Stimulated activated CD8-positive, alpha-beta memory T cell treated with anti-CD3 and anti-CD28 coated beads, Interleukin-12 subunit alpha, Interleukin-12 subunit beta, amount 100 ng/mL, for 1 hour (primary cell): ENCODE results near the gene PEAK1.

Source experiments
- DNase-seq: peaks from one replicate; pipeline ENCODE4 v3.0.0-alpha.2; 2020; ENCODE audit warnings: low read depth

The PEAK1 gene

GRCh38 chr15:77126529-77127326 is 293.2 kb downstream of the PEAK1 start:
- DNase-seq: no peak

DNA sequence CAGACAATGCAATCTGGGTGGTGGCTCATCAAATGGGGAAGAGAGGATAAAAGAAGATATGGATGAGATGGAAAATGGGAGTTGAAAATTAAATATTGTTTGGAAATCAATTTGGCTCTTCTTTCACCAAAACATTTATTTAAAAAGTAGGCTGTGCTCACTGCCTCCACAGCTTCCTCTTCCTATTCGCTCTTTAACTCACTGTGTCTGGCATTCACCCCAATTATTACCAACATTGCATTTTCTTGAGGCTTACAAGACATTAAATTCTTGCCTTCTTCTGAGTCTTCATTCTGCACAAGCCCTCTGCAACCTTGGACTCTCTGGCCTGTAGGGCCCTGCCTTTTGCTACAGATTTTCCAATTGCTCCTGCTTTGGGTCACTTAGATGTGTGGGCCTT is 296.1 kb downstream of the PEAK1 start:
- DNase-seq: no peak

DNA sequence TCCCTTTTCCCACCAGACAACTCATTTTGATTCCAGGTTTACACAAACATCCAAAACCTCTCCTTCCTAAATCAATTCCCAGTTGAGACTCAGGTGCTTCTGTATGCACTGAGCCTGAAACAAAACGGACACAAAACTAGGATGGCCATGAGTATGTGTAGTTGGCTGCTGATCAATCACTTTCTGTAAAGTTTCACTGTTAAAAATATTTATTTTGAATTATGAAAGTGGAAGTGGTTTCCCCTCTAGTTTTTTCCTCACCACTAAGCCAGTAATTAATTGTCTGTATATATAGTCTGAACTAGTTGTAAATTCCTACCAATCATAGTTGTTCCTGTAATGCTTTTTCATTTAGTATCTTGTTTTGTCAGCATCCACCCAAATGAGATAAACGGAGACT is 297.3 kb downstream of the PEAK1 start:
- DNase-seq: no peak

DNA sequence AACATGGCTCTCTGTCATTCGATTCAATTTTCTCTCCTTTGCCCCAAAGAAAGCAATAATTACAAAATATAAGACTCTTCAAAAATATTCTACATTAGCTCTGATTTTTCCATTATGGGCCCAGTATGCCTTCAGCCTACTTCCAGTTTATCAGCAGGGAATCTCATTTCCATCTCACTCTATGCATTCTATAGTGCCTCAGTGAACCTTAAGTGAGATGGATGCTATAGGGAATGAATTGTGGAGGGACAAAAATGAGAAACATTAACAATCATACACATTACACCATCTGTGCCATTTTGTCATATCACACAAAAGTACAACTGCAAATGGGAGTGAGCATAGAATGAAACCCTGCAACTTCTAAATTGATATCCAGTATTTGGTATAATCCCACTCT is 298.3 kb downstream of the PEAK1 start:
- no peak for DNase-seq

DNA sequence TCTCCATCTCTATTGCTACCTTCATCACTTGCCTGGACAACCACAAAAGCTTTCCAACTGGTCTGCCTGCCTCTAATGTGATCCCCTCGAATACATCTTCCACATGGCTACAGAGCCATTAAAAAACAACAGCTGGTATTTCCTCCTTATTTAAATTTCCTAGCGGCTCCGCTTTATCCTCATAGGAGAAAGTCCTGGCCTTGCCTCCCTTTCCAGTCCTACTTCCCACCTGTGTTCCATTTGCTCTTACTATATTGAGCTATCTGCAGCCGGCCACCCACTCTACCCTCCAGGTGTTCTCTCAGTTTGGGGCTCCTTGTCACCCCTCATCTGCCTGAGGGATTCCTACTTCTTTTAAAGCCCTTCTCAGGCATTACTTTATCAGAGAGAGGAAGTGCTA is 299.3 kb downstream of the PEAK1 start:
- no peak for DNase-seq

GRCh38 chr15:77119446-77119845 is 300.5 kb downstream of the PEAK1 start:
- no peak for DNase-seq

DNA sequence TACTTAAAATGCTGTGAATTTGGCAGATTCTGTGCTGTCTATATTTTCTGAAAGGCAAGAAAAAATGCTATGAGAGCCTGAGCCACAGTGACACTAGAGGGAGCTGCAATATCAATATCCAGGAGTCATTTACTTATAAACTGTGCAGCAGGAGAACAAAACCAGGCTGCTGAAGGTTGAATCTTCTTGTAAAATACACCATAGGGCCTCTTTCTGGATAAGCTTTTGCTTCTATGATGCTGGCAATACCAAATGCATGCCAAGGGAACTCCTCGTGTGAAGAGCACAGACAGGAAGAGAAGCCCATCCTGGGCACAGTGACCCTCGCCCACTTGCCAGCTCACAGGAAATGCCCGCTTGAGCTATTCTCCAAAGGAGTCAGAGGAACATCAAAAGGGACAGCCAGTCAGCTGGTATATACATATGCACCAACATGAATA is 301.0 kb downstream of the PEAK1 start:
- DNase-seq: peak; percentile 20

DNA sequence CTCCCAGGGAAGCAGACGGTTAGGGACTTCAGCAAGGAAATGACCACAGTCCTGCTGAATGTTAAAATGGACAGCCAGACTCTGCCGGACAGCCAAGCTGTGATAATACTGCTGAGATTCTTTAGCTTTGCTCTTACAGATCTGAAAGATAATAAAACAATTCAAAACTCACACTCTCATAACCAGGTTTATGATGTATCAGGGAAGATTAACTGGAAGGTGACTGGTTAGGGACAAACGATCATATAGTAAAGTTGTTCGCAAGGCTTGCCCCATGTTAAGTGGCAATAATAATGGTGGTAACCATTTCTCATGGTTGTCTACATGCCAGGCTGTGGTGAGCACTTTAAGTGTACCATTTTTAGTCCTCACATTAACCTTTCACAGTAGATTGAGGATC is 304.7 kb downstream of the PEAK1 start:
- no peak for DNase-seq

DNA sequence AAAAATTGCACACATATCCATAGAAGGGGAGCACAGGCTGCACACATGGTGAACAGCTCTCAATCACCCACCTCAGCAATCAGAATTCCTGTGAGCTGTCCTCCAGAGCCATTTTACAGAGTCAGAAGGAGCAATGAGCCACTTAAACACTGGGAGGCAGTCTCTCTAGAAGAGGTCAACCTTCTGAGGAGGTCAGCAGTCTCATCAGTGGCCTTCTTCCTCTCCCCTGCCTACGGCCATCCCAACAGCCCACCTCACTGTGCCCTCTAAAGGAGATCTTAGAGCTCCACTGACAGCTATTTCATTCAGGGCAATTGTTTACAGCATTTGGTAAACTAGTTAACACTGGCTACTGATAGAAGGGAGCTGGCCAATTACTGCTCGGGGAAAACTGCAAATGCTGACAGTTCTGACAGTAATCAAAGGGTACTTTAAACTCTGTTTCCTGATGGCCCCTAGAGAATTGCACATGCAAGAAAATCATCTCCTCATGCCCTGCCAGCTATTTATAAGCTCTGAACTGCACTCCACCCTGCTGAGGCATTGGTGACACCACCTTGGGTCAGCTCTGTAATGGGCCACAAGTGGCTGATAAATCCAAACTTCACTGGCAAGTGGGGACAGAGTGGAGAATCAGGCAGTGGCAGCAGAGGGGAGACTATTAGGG is 306.9 kb downstream of the PEAK1 start:
- DNase-seq: no peak

DNA sequence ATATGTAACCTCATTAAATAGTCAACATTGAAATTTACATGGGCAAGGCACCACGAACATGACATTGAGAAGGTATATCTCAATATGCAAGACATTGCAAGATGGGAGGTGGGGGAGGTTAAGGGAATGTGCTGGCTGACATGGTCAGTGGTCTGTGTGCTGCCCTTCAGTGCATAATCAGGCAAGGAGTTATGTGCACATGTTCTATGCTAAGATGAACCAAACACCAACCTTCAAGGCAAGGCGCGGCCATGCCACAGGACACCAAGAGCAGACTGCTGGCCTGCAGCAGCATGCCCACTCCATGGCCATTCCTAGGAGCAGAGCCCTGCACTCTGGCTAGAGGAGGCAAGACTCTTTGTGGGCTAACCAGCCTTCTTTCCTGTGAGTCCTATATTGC is 308.1 kb downstream of the PEAK1 start:
- DNase-seq: no peak

DNA sequence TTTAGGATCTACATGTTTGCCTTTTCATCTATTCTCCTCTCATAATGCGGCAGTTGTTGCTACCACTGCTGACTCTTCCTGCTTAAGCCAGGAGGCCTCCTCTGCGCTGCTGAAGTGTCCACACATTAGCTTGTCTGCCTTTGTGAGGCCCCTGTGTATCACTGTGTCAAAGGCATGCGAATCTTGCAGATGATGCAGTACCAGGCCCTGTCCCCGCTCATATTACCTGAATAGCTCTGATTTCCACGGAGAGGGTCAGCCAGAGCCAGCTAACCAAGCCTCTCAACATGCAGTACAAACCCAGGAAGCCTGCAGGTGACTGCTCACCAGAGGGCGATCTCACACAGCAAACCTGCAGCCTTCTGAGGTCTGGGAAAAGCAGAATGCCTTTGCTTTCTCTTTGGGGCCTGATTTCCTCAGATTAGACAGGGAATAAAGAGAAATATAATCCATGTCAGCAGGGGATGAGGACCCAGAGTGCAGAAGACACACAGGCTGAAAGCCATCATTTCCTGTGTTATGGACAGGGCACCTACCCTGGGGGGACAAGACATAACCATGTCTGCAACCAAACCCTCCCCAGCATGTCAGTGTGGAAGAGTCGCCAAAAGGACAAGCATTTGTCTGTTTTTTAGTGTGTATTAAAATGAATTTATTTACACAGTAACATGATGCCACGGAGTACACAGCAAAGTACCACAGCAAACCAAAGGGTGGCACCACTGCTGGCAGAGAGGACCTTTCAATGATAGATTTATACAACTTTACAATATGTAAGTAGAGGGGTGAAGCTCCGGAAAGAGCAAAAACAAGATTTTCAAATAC is 312.2 kb downstream of the PEAK1 start:
- no peak for DNase-seq

GRCh38 chr15:77107068-77107467 is 312.8 kb downstream of the PEAK1 start:
- no peak for DNase-seq

- DNase-seq: no peak
Measured at GRCh38 chr15:77104155-77104554, 315.7 kb downstream of the PEAK1 start.

DNA sequence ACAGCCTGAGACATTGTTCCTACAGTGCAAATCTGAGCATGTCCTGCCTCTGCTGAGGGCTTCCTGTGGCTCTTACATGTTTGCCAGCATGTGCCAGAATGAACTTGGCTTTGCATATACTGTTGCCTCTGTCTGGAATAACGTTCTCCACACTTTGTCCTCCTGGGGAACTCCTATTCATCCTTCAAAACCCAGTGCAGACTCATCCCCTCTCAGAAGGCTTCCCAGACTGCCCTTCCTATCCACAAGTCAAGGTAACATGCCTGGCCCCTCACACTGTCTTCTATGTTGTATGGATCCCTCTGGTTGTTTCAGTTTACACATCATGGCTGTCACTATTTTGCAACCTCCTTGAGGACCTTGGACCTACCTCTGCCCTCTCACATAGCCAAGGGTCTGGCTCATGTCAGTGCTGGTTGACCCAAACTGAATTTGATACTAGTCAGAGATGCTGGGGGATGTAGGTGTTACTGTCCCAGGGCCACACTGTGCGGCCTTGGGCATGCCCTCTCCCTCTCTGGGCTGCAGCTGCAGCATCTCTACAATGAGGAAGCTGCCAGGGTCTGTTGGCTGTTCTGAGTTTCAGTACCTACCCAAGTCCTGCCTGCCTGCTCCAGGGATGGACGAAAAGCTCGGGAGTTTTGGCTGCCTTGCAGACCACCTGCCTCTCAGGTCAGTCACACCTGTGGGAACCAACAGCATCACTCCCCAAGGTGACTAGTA is 320.0 kb downstream of the PEAK1 start:
- DNase-seq: no peak

- DNase-seq: no peak
Measured at GRCh38 chr15:77098572-77098971, 321.3 kb downstream of the PEAK1 start.

DNA sequence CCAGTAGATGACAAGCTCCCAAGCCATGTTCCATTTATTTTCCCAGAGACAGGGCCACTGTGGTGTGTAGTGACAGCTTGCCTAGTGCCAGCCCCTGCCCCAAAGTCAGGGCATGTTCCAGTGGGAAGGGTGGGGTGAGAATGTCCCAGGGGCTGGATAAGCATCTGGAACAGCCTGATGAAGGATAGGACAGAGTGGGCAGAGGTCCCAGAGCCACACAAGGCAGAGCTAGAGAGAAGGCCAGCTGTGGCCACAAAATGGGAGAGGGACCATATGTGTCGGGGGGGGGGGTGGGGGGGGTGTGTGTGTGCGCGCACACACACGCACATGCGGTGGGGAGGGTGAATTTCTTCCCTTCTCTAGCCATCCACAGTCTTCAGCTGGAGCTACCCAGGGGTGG is 322.0 kb downstream of the PEAK1 start:
- DNase-seq: no peak

GRCh38 chr15:77097248-77097721 is 322.6 kb downstream of the PEAK1 start:
- no peak for DNase-seq

- DNase-seq: no peak
Measured at GRCh38 chr15:77096541-77096940, 323.4 kb downstream of the PEAK1 start.

DNA sequence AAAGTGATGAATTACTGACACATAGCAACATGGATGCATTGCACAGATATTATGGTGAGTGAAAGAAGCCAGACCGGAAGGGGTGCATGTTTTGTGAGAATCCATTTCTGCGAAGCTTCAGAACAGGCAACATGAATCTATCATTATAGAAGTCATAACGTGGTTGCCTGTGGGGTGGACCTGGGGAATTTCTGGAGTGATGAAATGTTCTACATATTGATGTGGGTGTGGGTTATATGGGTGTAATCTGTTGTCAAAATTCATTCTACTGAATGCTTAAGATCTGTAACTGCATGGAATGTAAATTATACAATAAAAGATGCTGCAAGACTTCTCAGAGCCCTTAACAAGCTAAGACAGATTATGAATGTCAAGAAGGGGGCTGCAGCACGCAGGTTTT is 323.8 kb downstream of the PEAK1 start:
- no peak for DNase-seq

DNA sequence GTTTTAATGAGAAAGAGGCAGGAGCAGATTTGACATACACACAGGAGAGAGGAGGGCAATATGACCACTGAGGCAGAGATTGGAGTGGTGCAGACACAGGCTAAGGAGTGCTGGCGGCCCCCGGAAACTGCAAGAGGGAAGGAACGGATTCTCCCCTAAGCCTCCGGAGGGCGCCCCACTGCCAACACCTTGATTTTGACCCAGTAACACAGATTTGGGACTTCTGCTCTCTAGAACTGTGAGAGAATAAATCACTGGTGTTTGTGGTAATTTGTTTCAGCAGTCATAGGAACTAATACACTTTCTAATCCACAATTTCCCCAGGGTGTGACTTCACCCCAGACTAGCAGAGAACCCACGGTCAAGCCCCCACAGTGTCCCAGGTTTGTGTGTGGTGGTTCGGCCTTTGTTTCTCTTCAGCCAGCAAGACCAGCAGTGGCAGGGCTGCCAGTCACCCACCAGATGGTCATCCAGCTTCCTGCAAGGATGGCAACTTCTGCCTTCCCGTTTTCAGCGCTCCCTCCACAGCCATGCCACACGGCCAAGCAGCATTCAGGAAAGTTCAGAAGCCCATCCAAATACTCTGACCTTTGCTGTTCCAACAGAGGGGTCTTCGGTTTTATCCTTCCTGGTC is 325.4 kb downstream of the PEAK1 start:
- DNase-seq: no peak

GRCh38 chr15:77093436-77093835 is 326.5 kb downstream of the PEAK1 start:
- DNase-seq: no peak

- no peak for DNase-seq
Measured at GRCh38 chr15:77091097-77091496, 328.8 kb downstream of the PEAK1 start.
